K562 (cell line): ENCODE measurements around the gene RFC2. TPM values are rescaled to one million over a fixed set of nuclear protein-coding genes. Genes with fewer than 3 reads are reported as not detected.

Experiments
- CBFA2T2 ChIP-seq: fragments of 450-650 bp; conservative IDR thresholded peaks from 2 replicates; pipeline ENCODE4 v1.6.1; 2017; ENCODE audit warnings: mild to moderate bottlenecking
- FOXA3 ChIP-seq, 2 experiments: fragments of 450-650 bp in 1 of 2; sonication (generic) in 1 of 2; formaldehyde crosslinking; IDR thresholded peaks in 1 of 2; conservative IDR thresholded peaks in 1 of 2; 2 replicates each; pipeline versions ENCODE4 v1.4.0 to v1.8.0; 2020 to 2022; ENCODE audit warnings: mild to moderate bottlenecking in 2 of 2, missing genetic modification reagents in 1 of 2
- FOXK1 ChIP-seq: sonication (generic); formaldehyde crosslinking; IDR thresholded peaks from 2 replicates; pipeline ENCODE4 v1.8.0; 2022; ENCODE audit warnings: missing genetic modification reagents, mild to moderate bottlenecking, borderline replicate concordance
- HNRNPUL1 ChIP-seq: fragments of 200-400 bp; formaldehyde crosslinking; IDR thresholded peaks from 2 replicates; pipeline ENCODE4 v1.6.1; 2017; ENCODE audit warnings: low read length
- MCM2 ChIP-seq: fragments of 450-650 bp; IDR thresholded peaks from 2 replicates; pipeline ENCODE4 v1.6.1; 2017; ENCODE audit warnings: low read depth, mild to moderate bottlenecking
- MNT ChIP-seq, 2 experiments: fragments of 450-650 bp; conservative IDR thresholded peaks; 2 replicates each; pipeline ENCODE4 v1.6.1; 2017; ENCODE audit warnings: mild to moderate bottlenecking in 2 of 2, moderate library complexity in 2 of 2
- NEUROD1 ChIP-seq: fragments of 150-350 bp; IDR thresholded peaks from 2 replicates; pipeline ENCODE4 v1.6.1; 2014; ENCODE audit warnings: borderline replicate concordance, low read length, low read depth; ENCODE audit not compliant: partially characterized antibody
- PHB ChIP-seq: fragments of 250-450 bp; sonication (Bioruptor Pico); IDR thresholded peaks from 2 replicates; pipeline ENCODE4 v1.5.0; 2021
- PHB2 ChIP-seq: fragments of 450-650 bp; IDR thresholded peaks from 2 replicates; pipeline ENCODE4 v1.6.1; 2017; ENCODE audit warnings: low read depth
- PHTF2 ChIP-seq: fragments of 250-450 bp; sonication (Bioruptor Pico); IDR thresholded peaks from 2 replicates; pipeline ENCODE4 v1.5.0; 2021; ENCODE audit warnings: mild to moderate bottlenecking
- PREB ChIP-seq: sonication (generic); formaldehyde crosslinking; IDR thresholded peaks from 2 replicates; pipeline ENCODE4 v1.8.1; 2023; ENCODE audit warnings: mild to moderate bottlenecking, missing genetic modification reagents
- TARDBP ChIP-seq: fragments of 450-650 bp; IDR thresholded peaks from 2 replicates; pipeline ENCODE4 v1.6.1; 2016
- TFAM ChIP-seq: fragments of 250-450 bp; sonication (Bioruptor Pico); conservative IDR thresholded peaks from 2 replicates; pipeline ENCODE4 v1.5.0; 2021; ENCODE audit warnings: mild to moderate bottlenecking, moderate library complexity
- ZNF133 ChIP-seq: fragments of 250-450 bp; sonication (Bioruptor Pico); IDR thresholded peaks from 2 replicates; pipeline ENCODE4 v1.4.0; 2020; ENCODE audit warnings: mild to moderate bottlenecking
- ZNF75A ChIP-seq: fragments of 450-650 bp; formaldehyde crosslinking; IDR thresholded peaks from 2 replicates; pipeline ENCODE4 v1.4.0; 2020; ENCODE audit warnings: mild to moderate bottlenecking
- ZSCAN32 ChIP-seq: fragments of 450-650 bp; formaldehyde crosslinking; IDR thresholded peaks from 2 replicates; pipeline ENCODE4 v1.4.0; 2020; ENCODE audit warnings: mild to moderate bottlenecking, moderate library complexity
- polyA plus RNA-seq, 8 experiments: library from polyadenylated mRNA; depleted of rRNA in 4 of 8; stranded (reverse) in 5 of 8; unstranded in 3 of 8; fragments of >200 nt; fragmentation: Nextera tagmentation in 2 of 8; fragmentation: Illumina TruSeq in 1 of 8; extraction: Ambion mirVana in 2 of 8; extraction: Trizol in 1 of 8; gene quantifications; 2 replicates each; pipeline versions ENCODE4 v1.2.1 to v1.2.3, GENCODE V29; 2011 to 2014; ENCODE audit warnings: inconsistent platforms in 1 of 8, missing spikeins in 1 of 8
- total RNA-seq, 7 experiments: library from RNA; depleted of rRNA in 6 of 7; stranded (reverse); fragments of >200 nt in 6 of 7; fragmentation: Illumina TruSeq in 2 of 7; extraction: Trizol in 2 of 7; gene quantifications; 2 replicates each; pipeline versions ENCODE4 v1.2.1 to v1.2.3, GENCODE V29; 2011 to 2021; ENCODE audit warnings: low replicate concordance in 1 of 7
- TF ChIP-seq, protein P1 (sequence below): fragments of 250-450 bp; sonication (Bioruptor Pico); IDR thresholded peaks from 2 replicates; pipeline ENCODE4 v1.4.0; 2020; ENCODE audit warnings: mild to moderate bottlenecking, moderate library complexity, borderline replicate concordance
- TF ChIP-seq, protein P2 (sequence below): fragments of 450-650 bp; conservative IDR thresholded peaks from 2 replicates; pipeline ENCODE4 v1.6.1; 2016; ENCODE audit warnings: missing genetic modification characterization, low read depth, mild to moderate bottlenecking, control low read depth, missing compliant biosample characterization
- TF ChIP-seq, protein P3 (sequence below): sonication (generic); formaldehyde crosslinking; IDR thresholded peaks from 2 replicates; pipeline ENCODE4 v1.4.0; 2020; ENCODE audit warnings: mild to moderate bottlenecking, missing genetic modification reagents

The RFC2 gene
- total and polyA plus RNA-seq, 9 of the 15 experiments (the other 6 are each of a cell fraction or from before 2014, with no cell fraction given) = 32.5 to 161 (median 102) TPM

DNA sequence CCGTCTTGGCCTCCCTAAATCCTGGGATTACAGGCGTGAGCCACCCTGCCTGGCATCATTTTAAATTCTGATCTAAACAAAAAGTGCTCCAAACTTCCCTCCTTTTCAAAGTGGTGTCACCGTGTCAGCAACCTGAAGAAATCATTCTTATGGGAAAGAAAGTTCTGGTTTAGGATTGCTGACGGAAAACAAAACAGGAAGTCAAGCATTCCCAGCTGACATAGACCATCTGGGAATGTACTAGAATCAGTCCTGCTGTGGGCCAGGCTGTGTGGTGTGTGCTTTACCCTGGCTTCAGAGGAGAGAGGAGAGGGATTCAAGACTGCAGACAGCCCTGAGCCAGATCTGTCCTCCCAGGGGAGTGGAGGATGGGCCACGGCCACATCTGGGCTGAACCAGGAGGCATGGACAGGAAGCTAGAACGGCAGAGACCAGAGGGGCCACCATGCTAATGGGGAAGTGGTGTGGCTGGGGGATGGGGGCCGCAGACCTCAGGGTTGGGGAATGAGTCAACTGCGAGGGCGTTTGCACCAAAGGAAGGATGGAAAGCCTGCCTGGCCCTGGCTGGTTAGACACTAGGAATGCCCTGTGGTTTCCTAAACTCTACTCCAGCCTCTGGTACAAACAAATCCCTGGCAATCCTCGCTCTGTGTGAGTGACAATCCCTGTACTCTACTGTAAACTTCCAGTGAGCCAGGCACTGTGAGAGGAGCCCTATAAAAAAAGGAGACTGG, 18.3 kb upstream of the RFC2 start (continued):
- TF ChIP-seq, protein P1, sequence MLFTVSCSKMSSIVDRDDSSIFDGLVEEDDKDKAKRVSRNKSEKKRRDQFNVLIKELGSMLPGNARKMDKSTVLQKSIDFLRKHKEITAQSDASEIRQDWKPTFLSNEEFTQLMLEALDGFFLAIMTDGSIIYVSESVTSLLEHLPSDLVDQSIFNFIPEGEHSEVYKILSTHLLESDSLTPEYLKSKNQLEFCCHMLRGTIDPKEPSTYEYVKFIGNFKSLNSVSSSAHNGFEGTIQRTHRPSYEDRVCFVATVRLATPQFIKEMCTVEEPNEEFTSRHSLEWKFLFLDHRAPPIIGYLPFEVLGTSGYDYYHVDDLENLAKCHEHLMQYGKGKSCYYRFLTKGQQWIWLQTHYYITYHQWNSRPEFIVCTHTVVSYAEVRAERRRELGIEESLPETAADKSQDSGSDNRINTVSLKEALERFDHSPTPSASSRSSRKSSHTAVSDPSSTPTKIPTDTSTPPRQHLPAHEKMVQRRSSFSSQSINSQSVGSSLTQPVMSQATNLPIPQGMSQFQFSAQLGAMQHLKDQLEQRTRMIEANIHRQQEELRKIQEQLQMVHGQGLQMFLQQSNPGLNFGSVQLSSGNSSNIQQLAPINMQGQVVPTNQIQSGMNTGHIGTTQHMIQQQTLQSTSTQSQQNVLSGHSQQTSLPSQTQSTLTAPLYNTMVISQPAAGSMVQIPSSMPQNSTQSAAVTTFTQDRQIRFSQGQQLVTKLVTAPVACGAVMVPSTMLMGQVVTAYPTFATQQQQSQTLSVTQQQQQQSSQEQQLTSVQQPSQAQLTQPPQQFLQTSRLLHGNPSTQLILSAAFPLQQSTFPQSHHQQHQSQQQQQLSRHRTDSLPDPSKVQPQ (CRISPR knock-in tag) = no peak
- no peak for TF ChIP-seq ZNF75A (CRISPR knock-in tag)
- no peak for TF ChIP-seq FOXA3 (CRISPR knock-in tag; conservative IDR thresholded peaks at IDR 0.05 in 1 of 2, IDR thresholded peaks at IDR 0.05 in 1 of 2)
- TF ChIP-seq TFAM (CRISPR knock-in tag) = no peak
- TF ChIP-seq PREB (CRISPR knock-in tag) = no peak
- TF ChIP-seq HNRNPUL1 = no peak
- TF ChIP-seq MCM2 = no peak
- 0 out of 2 replicates have a peak, but pooled peaks have one; percentile 47 for TF ChIP-seq TARDBP
- TF ChIP-seq PHB2 = no peak
- TF ChIP-seq PHB (CRISPR knock-in tag) = no peak
- no peak for TF ChIP-seq NEUROD1
- TF ChIP-seq ZNF133 (CRISPR knock-in tag) = no peak
- TF ChIP-seq CBFA2T2 = 0 out of 2 replicates have a peak, but pooled peaks have one; percentile 23
- no peak for TF ChIP-seq ZSCAN32 (CRISPR knock-in tag)
- no peak for TF ChIP-seq PHTF2
- TF ChIP-seq MNT (conservative IDR thresholded peaks at IDR 0.05) = no peak
- TF ChIP-seq, protein P2, sequence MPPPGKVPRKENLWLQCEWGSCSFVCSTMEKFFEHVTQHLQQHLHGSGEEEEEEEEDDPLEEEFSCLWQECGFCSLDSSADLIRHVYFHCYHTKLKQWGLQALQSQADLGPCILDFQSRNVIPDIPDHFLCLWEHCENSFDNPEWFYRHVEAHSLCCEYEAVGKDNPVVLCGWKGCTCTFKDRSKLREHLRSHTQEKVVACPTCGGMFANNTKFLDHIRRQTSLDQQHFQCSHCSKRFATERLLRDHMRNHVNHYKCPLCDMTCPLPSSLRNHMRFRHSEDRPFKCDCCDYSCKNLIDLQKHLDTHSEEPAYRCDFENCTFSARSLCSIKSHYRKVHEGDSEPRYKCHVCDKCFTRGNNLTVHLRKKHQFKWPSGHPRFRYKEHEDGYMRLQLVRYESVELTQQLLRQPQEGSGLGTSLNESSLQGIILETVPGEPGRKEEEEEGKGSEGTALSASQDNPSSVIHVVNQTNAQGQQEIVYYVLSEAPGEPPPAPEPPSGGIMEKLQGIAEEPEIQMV (tag) = no peak
- TF ChIP-seq, protein P3, sequence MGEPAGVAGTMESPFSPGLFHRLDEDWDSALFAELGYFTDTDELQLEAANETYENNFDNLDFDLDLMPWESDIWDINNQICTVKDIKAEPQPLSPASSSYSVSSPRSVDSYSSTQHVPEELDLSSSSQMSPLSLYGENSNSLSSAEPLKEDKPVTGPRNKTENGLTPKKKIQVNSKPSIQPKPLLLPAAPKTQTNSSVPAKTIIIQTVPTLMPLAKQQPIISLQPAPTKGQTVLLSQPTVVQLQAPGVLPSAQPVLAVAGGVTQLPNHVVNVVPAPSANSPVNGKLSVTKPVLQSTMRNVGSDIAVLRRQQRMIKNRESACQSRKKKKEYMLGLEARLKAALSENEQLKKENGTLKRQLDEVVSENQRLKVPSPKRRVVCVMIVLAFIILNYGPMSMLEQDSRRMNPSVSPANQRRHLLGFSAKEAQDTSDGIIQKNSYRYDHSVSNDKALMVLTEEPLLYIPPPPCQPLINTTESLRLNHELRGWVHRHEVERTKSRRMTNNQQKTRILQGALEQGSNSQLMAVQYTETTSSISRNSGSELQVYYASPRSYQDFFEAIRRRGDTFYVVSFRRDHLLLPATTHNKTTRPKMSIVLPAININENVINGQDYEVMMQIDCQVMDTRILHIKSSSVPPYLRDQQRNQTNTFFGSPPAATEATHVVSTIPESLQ (CRISPR knock-in tag) = no peak
- no peak for TF ChIP-seq FOXK1 (CRISPR knock-in tag)
